Body of pancreas (tissue), 4 donors: ENCODE data around the gene MACROH2A2.

Source experiments
- CTCF ChIP-seq, 7 experiments: fragments of 450-650 bp in 4 of 7; fragments of 200-600 bp in 3 of 7; sonication (generic) in 3 of 7; IDR thresholded peaks; one replicate each; pipeline ENCODE4 v1.5.1; 2016 to 2019; ENCODE audit warnings: antibody characterized with exemption in 7 of 7
- POLR2A ChIP-seq, 3 donors: fragments of 450-650 bp; IDR thresholded peaks; one replicate each; pipeline ENCODE4 v1.6.1; 2016; ENCODE audit warnings: antibody characterized with exemption in 3 of 3, mild to moderate bottlenecking in 2 of 3

GRCh38 chr10:70069346-70069745 is 16.7 kb downstream of the MACROH2A2 start:
- no peak for TF ChIP-seq CTCF (IDR thresholded peaks at IDR 0.05)
- no peak for TF ChIP-seq POLR2A (IDR thresholded peaks at IDR 0.05)
